ENCODE results near the gene DAZAP2.

DAZAP2 gene

DNA sequence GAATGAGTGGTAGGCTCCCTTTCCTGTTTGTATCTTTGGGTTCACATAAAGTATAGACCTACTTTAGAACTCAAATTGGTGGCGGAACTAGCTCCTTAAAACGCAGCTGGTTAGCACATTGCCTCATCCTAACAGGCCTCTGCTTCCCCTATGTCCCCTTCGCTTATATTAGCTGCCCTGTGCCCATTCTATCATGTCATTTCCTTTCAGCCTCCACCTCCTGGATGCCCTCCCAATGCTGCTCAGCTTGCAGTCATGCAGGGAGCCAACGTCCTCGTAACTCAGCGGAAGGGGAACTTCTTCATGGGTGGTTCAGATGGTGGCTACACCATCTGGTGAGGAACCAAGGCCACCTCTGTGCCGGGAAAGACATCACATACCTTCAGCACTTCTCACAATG is 3.5 kb downstream of the DAZAP2 start:
- no peak for TF ChIP-seq EZH2phosphoT487 (IDR thresholded peaks at IDR 0.05; ENCODE audit: borderline replicate concordance)
- TF ChIP-seq, protein P1, sequence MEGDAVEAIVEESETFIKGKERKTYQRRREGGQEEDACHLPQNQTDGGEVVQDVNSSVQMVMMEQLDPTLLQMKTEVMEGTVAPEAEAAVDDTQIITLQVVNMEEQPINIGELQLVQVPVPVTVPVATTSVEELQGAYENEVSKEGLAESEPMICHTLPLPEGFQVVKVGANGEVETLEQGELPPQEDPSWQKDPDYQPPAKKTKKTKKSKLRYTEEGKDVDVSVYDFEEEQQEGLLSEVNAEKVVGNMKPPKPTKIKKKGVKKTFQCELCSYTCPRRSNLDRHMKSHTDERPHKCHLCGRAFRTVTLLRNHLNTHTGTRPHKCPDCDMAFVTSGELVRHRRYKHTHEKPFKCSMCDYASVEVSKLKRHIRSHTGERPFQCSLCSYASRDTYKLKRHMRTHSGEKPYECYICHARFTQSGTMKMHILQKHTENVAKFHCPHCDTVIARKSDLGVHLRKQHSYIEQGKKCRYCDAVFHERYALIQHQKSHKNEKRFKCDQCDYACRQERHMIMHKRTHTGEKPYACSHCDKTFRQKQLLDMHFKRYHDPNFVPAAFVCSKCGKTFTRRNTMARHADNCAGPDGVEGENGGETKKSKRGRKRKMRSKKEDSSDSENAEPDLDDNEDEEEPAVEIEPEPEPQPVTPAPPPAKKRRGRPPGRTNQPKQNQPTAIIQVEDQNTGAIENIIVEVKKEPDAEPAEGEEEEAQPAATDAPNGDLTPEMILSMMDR (conservative IDR thresholded peaks at IDR 0.05; ENCODE audit: low read length) = no peak
- peaks cover 40% of the 10 kb centered on the region for H3K79me2 ChIP-seq (ENCODE audit: insufficient read depth, low read length)
- no peak overlapping the region for H3K9ac ChIP-seq (ENCODE audit: low read depth, low read length, poor library complexity, severe bottlenecking)
- H3K9me3 ChIP-seq (ENCODE audit: insufficient read depth, low read depth, low read length) = no peaks in the 10 kb centered on the region
- no peaks in the 10 kb centered on the region for H3K9me2 ChIP-seq (replicated peaks; ENCODE audit: low read depth, low read length)
- H3K27me3 ChIP-seq (ENCODE audit: insufficient read depth, low read length, poor library complexity, severe bottlenecking) = peaks cover 3% of the 10 kb centered on the region
- peaks cover 60% of the 10 kb centered on the region; the same call in 1 of the 2 replicates for H3K36me3 ChIP-seq (ENCODE audit: insufficient read depth, low read length)
- H3K4me2 ChIP-seq (ENCODE audit: low read depth, low read length, poor library complexity, severe bottlenecking) = peak overlapping the region; percentile 19
- H4K20me1 ChIP-seq (ENCODE audit: insufficient read depth, low read length, poor library complexity, severe bottlenecking) = peaks cover 35% of the 10 kb centered on the region
- no peak overlapping the region for H2AFZ ChIP-seq (ENCODE audit: low read length)
- peaks cover 42% of the 10 kb centered on the region for H3K4me1 ChIP-seq (ENCODE audit: insufficient read depth, low read length, poor library complexity, severe bottlenecking)
- H3F3A ChIP-seq (ENCODE audit: low read depth) = peaks cover 10% of the 10 kb centered on the region; the same call in 1 of the 2 replicates
- H3K4me3 ChIP-seq (ENCODE audit: low read length, poor library complexity, severe bottlenecking) = no peak overlapping the region

GRCh38 chr12:51242876-51243275 is 4.2 kb downstream of the DAZAP2 start:
- Histone ChIP-seq H4K20me1 (ENCODE audit: insufficient read depth, low read length, poor library complexity, severe bottlenecking) (peaks cover 35% of the 10 kb centered on the region), H3K79me2 (ENCODE audit: insufficient read depth, low read length) (peaks cover 46% of the 10 kb centered on the region), H3K4me3 (ENCODE audit: low read length, poor library complexity, severe bottlenecking) (no peak overlapping the region), H3K4me1 (ENCODE audit: insufficient read depth, low read length, poor library complexity, severe bottlenecking) (peaks cover 45% of the 10 kb centered on the region), H3K4me2 (ENCODE audit: low read depth, low read length, poor library complexity, severe bottlenecking) (peak overlapping the region; percentile 35), H3K27me3 (ENCODE audit: insufficient read depth, low read length, poor library complexity, severe bottlenecking) (peaks cover 3% of the 10 kb centered on the region), H3K9me3 (ENCODE audit: insufficient read depth, low read depth, low read length) (no peaks in the 10 kb centered on the region), H3K9me2 (replicated peaks; ENCODE audit: low read depth, low read length) (no peaks in the 10 kb centered on the region), H2AFZ (ENCODE audit: low read length) (no peak overlapping the region), H3K36me3 (ENCODE audit: insufficient read depth, low read length) (peaks cover 60% of the 10 kb centered on the region; the same call in 1 of the 2 replicates), H3K9ac (ENCODE audit: low read depth, low read length, poor library complexity, severe bottlenecking) (no peak overlapping the region), H3F3A (ENCODE audit: low read depth) (peaks cover 10% of the 10 kb centered on the region; the same call in 1 of the 2 replicates)
- TF ChIP-seq, protein P1 (conservative IDR thresholded peaks at IDR 0.05; ENCODE audit: low read length) = no peak

DNA sequence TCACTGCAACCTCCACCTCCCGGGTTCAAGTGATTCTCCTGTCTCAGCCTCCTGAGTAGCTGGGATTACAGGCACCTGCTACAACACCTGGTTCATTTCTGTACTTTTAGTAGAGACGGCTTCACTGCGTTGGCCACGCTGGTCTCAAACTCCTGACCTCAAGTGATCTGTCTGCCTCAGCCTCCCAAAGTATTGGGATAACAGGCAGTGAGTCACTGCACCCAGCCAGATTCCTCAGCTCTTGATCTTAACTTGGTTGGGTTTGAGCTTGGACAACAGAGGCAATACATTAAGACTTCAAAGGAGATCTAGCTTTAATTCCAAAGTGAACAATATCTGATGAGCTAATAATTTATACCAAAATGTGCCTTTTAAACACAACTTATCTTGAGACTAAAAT is 5.6 kb downstream of the DAZAP2 start:
- Histone ChIP-seq H3K9me2 (replicated peaks; ENCODE audit: low read depth, low read length) (no peaks in the 10 kb centered on the region), H3K27me3 (ENCODE audit: insufficient read depth, low read length, poor library complexity, severe bottlenecking) (no peaks in the 10 kb centered on the region), H2AFZ (ENCODE audit: low read length) (no peak overlapping the region), H3K79me2 (ENCODE audit: insufficient read depth, low read length) (peaks cover 55% of the 10 kb centered on the region), H3K36me3 (ENCODE audit: insufficient read depth, low read length) (peaks cover 67% of the 10 kb centered on the region; the same call in 1 of the 2 replicates), H3F3A (ENCODE audit: low read depth) (peaks cover 10% of the 10 kb centered on the region; the same call in 1 of the 2 replicates), H4K20me1 (ENCODE audit: insufficient read depth, low read length, poor library complexity, severe bottlenecking) (peaks cover 34% of the 10 kb centered on the region), H3K9ac (ENCODE audit: low read depth, low read length, poor library complexity, severe bottlenecking) (no peak overlapping the region), H3K9me3 (ENCODE audit: insufficient read depth, low read depth, low read length) (no peaks in the 10 kb centered on the region), H3K4me1 (ENCODE audit: insufficient read depth, low read length, poor library complexity, severe bottlenecking) (peaks cover 40% of the 10 kb centered on the region), H3K4me3 (ENCODE audit: low read length, poor library complexity, severe bottlenecking) (no peak overlapping the region), H3K4me2 (ENCODE audit: low read depth, low read length, poor library complexity, severe bottlenecking) (no peak overlapping the region)
- TF ChIP-seq, protein P1 (conservative IDR thresholded peaks at IDR 0.05; ENCODE audit: low read length) = no peak
- no peak for TF ChIP-seq EZH2phosphoT487 (IDR thresholded peaks at IDR 0.05; ENCODE audit: borderline replicate concordance)
